ENCODE measurements around the gene SEBOX.

Gene SEBOX

GRCh38 chr17:28330671-28331070 lies 34.3 kb downstream of the SEBOX start:
- no peak for DNase-seq (ENCODE audit: low read depth)
- no peak overlapping the region for H3K4me3 ChIP-seq (ENCODE audit: low read length)
- no peak for TF ChIP-seq CTCF (IDR thresholded peaks at IDR 0.05; ENCODE audit: insufficient read depth, low read depth, low read length, missing control alignments)

DNA sequence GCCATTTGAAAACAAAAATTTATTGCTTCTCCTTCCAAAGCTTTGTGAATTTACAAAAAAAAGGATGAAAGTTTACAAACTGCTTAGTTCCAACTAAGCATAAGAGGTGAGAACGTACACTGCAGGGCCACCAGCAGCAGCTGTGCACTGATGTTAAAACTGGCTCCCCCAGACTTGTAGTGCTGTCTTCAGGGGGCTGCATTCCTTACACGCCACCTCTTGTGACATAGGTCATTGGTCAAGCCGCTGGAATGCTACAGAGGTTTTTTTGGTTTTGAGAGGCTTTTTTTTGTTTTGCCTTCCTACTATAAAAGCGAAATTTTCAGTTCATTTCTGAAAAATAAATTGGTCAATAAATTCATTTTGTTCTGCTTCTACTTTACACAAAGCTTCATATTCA lies 36.7 kb downstream of the SEBOX start:
- no peak overlapping the region for H3K4me3 ChIP-seq (ENCODE audit: low read length)
- TF ChIP-seq CTCF (IDR thresholded peaks at IDR 0.05; ENCODE audit: insufficient read depth, low read depth, low read length, missing control alignments) = no peak
- DNase-seq (ENCODE audit: low read depth) = no peak

GRCh38 chr17:28327709-28328108 lies 37.3 kb downstream of the SEBOX start:
- TF ChIP-seq CTCF (IDR thresholded peaks at IDR 0.05; ENCODE audit: insufficient read depth, low read depth, low read length, missing control alignments) = peak; percentile 6
- DNase-seq (ENCODE audit: low read depth) = no peak

DNA sequence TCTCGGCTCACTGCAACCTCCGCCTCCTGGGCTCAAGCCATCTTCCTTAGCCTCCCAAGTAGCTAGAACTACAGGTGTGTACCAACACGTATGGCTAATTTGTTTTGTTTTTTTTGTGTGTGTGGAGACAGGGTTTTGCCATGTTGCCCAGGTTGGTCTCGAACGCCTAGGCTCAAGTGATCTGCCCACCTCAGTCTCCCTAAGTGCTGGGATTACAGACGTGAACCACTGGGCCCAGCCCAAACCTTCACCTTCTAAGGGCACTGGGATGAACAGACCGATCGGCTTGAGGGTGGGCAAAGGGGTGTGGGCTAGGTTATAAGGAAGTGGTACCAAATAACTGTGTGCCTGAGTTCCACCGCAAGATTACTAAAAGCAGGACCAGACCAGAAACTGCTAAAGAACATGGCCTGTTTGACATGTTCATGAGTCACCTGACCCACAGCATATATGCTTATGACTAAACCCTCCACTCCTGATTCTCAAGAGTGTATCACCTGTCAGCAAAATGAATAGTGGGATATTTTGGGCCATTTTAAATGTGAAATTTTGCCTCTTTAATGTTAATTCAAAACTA lies 37.9 kb downstream of the SEBOX start:
- no peak overlapping the region for H3K4me3 ChIP-seq (ENCODE audit: low read length)
- TF ChIP-seq CTCF (IDR thresholded peaks at IDR 0.05; ENCODE audit: insufficient read depth, low read depth, low read length, missing control alignments) = no peak
- peak; percentile 75 for DNase-seq (ENCODE audit: low read depth)

More at GRCh38 chr17:28327709-28328108, 37.3 kb downstream of the SEBOX start:
- no peak overlapping the region for H3K4me3 ChIP-seq (ENCODE audit: low read length)

DNA sequence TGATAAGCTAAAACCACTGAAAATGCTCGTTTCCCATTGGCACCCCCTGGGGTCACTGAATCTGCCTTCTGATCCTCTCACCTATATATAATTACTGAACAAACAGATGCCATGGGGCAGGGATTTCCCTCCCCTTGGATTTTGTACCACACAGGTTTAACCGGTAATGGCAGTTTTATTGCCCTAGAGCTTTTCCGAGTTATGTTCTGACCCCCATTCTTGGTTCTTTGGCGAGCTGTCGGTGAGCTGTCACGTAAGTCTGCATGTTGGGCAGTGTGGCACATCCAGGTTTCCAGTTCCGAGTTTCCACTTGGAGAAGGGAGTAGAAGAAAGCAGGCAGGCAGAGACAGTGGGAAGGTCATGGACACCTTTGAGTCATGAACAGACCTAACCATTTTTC lies 38.9 kb downstream of the SEBOX start:
- DNase-seq (ENCODE audit: low read depth) = peak; percentile 78
- no peak for TF ChIP-seq CTCF (IDR thresholded peaks at IDR 0.05; ENCODE audit: insufficient read depth, low read depth, low read length, missing control alignments)
- H3K4me3 ChIP-seq (ENCODE audit: low read length) = no peak overlapping the region

GRCh38 chr17:28325211-28325610 lies 39.8 kb downstream of the SEBOX start:
- H3K4me3 ChIP-seq (ENCODE audit: low read length) = no peak overlapping the region
- no peak for TF ChIP-seq CTCF (IDR thresholded peaks at IDR 0.05; ENCODE audit: insufficient read depth, low read depth, low read length, missing control alignments)
- no peak for DNase-seq (ENCODE audit: low read depth)

DNA sequence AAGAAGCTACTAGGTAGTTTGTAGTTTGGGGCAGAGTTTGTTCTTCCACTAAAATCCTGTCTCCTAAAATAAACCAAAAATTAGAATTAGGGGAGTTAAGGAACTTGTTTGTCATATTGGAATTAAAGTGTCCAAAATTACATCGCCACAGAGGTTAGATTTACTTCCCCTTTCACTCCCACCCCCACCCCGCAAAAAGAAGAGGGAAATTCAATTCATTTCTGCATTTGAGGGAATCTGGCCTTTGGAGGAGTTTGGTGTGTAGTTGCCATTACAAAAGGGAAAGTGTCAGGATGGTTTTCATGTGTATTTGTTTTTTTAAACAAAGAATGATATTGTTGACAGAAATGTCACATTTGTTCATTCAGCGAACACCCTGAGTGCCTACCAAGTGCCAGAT lies 40.2 kb downstream of the SEBOX start:
- no peak overlapping the region for H3K4me3 ChIP-seq (ENCODE audit: low read length)
- no peak for TF ChIP-seq CTCF (IDR thresholded peaks at IDR 0.05; ENCODE audit: insufficient read depth, low read depth, low read length, missing control alignments)
- DNase-seq (ENCODE audit: low read depth) = no peak
